GM19035 (cell line): ENCODE results near the gene SOCS2.
"Not testable (repeated sequence)": the region's sequence is repeated elsewhere in the genome, so short reads cannot be mapped to it uniquely, and the experiment has no call there.

Experiments used
- ATAC-seq: cut with Tn5 transposase; IDR thresholded peaks from one replicate; pipeline ENCODE4 v1.9.1; 2021; ENCODE audit not compliant: unreplicated experiment

The SOCS2 gene

GRCh38 chr12:93571925-93572711, at the start of gene SOCS2:
Gene SOCS2, plus strand, starts transcription at chr12:93572675. Its CDS starts 223 bp downstream, at chr12:93572898.
- peak; percentile 8 for ATAC-seq

- ATAC-seq = no peak
Observed at GRCh38 chr12:93524386-93525133, 47.9 kb upstream of the SOCS2 start.

- ATAC-seq = no peak
Observed at GRCh38 chr12:93526786-93527428, 45.6 kb upstream of the SOCS2 start.

- no peak for ATAC-seq
Observed at GRCh38 chr12:93530358-93530757, 42.1 kb upstream of the SOCS2 start.

GRCh38 chr12:93533310-93533709, 39.2 kb upstream of the SOCS2 start:
- ATAC-seq = no peak

- peak; percentile 25 for ATAC-seq
Observed at GRCh38 chr12:93536111-93536765, 36.2 kb upstream of the SOCS2 start.

GRCh38 chr12:93536766-93537488, 35.5 kb upstream of the SOCS2 start:
- ATAC-seq = peak; percentile 80

GRCh38 chr12:93537769-93538168, 34.7 kb upstream of the SOCS2 start:
- ATAC-seq = no peak

GRCh38 chr12:93539821-93540220, 32.7 kb upstream of the SOCS2 start:
- ATAC-seq = no peak

GRCh38 chr12:93540466-93540865, 32.0 kb upstream of the SOCS2 start:
- ATAC-seq = no peak

- ATAC-seq = no peak
Observed at GRCh38 chr12:93541578-93542225, 30.8 kb upstream of the SOCS2 start.

- no peak for ATAC-seq
Observed at GRCh38 chr12:93547778-93548177, 24.7 kb upstream of the SOCS2 start.

- ATAC-seq = no peak
Observed at GRCh38 chr12:93549174-93549573, 23.3 kb upstream of the SOCS2 start.

GRCh38 chr12:93550748-93551611, 21.5 kb upstream of the SOCS2 start:
- no peak for ATAC-seq

- no peak for ATAC-seq
Observed at GRCh38 chr12:93552427-93552826, 20.0 kb upstream of the SOCS2 start.

GRCh38 chr12:93557879-93558278, 14.6 kb upstream of the SOCS2 start:
- ATAC-seq = not testable (repeated sequence)

GRCh38 chr12:93558685-93559084, 13.8 kb upstream of the SOCS2 start:
- ATAC-seq = not testable (repeated sequence)

GRCh38 chr12:93563807-93564538, 8.5 kb upstream of the SOCS2 start:
- ATAC-seq = no peak
